Measurements from ENCODE around the gene NF2. TPM values are rescaled to one million over a fixed set of nuclear protein-coding genes. Genes with fewer than 3 reads are reported as not detected.

The NF2 gene
- total and polyA plus RNA-seq, 4 donors, result 8.9 to 49.7 (median 16.3) TPM

DNA sequence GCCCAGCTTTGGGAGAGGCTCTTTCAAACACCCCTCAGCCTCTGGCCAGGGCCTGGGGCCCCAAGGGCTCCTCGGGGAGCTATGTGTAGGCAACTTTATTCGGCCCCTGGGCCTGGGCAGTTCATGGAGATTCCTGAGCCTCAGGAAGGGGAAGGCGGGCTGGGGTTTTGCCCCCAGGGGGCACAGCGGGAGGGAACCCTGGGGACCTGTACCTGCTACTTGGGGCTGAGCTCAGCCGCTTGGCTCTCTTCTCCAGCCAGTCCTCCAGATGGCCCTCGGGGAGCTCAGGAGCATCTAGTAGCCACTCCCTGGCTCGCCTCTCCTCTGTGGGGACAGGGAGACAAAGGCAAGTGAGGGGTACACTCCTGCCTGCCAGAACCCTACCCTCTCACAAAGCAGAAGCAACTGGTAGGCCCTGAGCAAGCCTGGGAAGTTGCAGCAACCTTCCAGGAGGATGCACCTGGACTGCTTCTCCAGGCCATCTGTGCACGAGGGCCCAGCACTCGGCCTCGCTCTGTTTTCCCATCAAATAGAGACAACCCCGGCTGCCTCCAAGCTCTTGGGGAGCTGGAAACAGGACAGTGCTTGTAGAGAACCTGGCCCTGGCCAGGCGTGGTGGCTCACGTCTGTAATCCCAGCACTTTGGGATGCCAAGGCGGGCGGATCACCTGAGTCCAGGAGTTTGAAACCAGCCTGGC lies 134.8 kb downstream of the NF2 start:
- no peak overlapping the region for H3K4me3 ChIP-seq
- H3K4me1 ChIP-seq (ENCODE audit: control insufficient read depth in 5 of 5, insufficient read depth in 5 of 5, low read length in 5 of 5), result peaks cover 0 to 12% (median 0%) of the 10 kb centered on the region in 5 donors
- H3K27me3 ChIP-seq (ENCODE audit: control insufficient read depth in 3 of 3, insufficient read depth in 3 of 3, low read length in 2 of 3), result no peaks in the 10 kb centered on the region
- ATAC-seq (ENCODE audit: insufficient read depth, low FRiP score) (no peak), DNase-seq (no peak)
- peaks cover 0 to 42% (median 2%) of the 10 kb centered on the region in 4 donors for H3K36me3 ChIP-seq (ENCODE audit: control insufficient read depth in 4 of 4, insufficient read depth in 4 of 4, low read length in 4 of 4)
- no peak overlapping the region for H3K9ac ChIP-seq (ENCODE audit: insufficient read depth in 1 of 2, low read length in 2 of 2)
- 88 to 89% methylated on average over 15 of the region's 15 CpGs for WGBS, 2 donors
- no peak overlapping the region for H3K27ac ChIP-seq (ENCODE audit: low read depth in 1 of 2, low read length in 1 of 2)
- H3K9me3 ChIP-seq (ENCODE audit: control insufficient read depth in 4 of 4, insufficient read depth in 3 of 4, low read length in 3 of 4), result no peaks in the 10 kb centered on the region
- TF ChIP-seq, protein P1, sequence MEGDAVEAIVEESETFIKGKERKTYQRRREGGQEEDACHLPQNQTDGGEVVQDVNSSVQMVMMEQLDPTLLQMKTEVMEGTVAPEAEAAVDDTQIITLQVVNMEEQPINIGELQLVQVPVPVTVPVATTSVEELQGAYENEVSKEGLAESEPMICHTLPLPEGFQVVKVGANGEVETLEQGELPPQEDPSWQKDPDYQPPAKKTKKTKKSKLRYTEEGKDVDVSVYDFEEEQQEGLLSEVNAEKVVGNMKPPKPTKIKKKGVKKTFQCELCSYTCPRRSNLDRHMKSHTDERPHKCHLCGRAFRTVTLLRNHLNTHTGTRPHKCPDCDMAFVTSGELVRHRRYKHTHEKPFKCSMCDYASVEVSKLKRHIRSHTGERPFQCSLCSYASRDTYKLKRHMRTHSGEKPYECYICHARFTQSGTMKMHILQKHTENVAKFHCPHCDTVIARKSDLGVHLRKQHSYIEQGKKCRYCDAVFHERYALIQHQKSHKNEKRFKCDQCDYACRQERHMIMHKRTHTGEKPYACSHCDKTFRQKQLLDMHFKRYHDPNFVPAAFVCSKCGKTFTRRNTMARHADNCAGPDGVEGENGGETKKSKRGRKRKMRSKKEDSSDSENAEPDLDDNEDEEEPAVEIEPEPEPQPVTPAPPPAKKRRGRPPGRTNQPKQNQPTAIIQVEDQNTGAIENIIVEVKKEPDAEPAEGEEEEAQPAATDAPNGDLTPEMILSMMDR (IDR thresholded peaks at IDR 0.05; ENCODE audit: control extremely low read depth, extremely low read depth), result no peak

DNA sequence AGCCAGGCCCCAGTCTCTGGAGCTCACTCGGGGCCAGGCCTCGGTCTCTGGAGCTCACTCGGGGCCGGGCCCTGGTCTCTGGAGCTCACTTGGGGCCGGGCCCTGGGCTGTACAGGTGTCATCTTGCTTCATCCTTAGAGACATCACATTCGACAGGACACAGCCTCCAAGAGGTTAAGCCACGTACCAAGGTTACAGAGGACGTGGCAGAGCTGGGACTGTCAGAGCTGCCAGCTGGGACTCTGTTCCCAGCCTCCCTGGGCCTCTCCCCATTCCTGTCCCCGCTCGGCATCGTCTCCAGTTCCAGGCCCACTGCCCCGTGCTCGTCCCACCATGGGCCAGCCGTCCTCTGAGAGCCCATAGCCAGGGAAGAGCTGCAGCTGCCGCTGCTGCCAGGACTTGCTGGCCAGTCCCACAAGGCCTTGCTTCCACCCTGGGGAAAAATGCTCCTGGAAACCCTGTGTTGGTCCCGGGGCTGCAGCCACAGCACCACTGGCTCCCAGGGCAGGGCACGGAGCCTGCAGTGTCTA lies 136.0 kb downstream of the NF2 start:
- H3K27me3 ChIP-seq (ENCODE audit: control insufficient read depth in 3 of 3, insufficient read depth in 3 of 3, low read length in 2 of 3), result no peaks in the 10 kb centered on the region
- no peak overlapping the region for H3K4me3 ChIP-seq
- DNase-seq (no peak), ATAC-seq (ENCODE audit: insufficient read depth, low FRiP score) (no peak)
- peaks cover 0 to 41% (median 2%) of the 10 kb centered on the region in 4 donors for H3K36me3 ChIP-seq (ENCODE audit: control insufficient read depth in 4 of 4, insufficient read depth in 4 of 4, low read length in 4 of 4)
- H3K4me1 ChIP-seq (ENCODE audit: control insufficient read depth in 5 of 5, insufficient read depth in 5 of 5, low read length in 5 of 5), result peaks cover 0 to 12% (median 0%) of the 10 kb centered on the region in 5 donors
- no peak overlapping the region for H3K27ac ChIP-seq (ENCODE audit: low read depth in 1 of 2, low read length in 1 of 2)
- TF ChIP-seq, protein P1 (IDR thresholded peaks at IDR 0.05; ENCODE audit: control extremely low read depth, extremely low read depth), result no peak
- WGBS, 2 donors, result 94 to 98% methylated on average over 17 of the region's 17 CpGs
- no peaks in the 10 kb centered on the region for H3K9me3 ChIP-seq (ENCODE audit: control insufficient read depth in 4 of 4, insufficient read depth in 3 of 4, low read length in 3 of 4)
- H3K9ac ChIP-seq (ENCODE audit: insufficient read depth in 1 of 2, low read length in 2 of 2), result no peak overlapping the region

DNA sequence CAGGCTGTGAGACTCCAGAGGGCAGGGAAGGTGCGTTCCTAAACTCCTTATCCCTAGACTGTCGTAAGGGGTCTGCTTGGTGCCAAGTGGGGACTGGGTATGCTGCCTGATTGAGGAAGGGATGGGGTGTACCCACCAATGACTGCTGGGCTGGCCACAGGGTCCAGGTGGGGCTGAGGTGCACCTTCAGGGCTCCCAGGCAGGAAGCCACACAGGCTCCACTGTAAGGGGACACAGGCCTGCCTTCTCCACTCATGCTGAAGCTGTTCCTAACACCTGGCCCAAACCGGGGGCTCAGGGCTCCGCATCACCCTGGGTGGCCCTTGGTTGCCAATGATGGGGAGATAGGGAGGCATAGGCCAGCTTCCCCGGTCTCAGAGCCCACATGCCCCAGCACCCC lies 136.8 kb downstream of the NF2 start:
- H3K27me3 ChIP-seq (ENCODE audit: control insufficient read depth in 3 of 3, insufficient read depth in 3 of 3, low read length in 2 of 3), result no peaks in the 10 kb centered on the region
- 95 to 96% methylated on average over 5 of the region's 5 CpGs for WGBS, 2 donors
- no peaks in the 10 kb centered on the region for H3K9me3 ChIP-seq (ENCODE audit: control insufficient read depth in 4 of 4, insufficient read depth in 3 of 4, low read length in 3 of 4)
- H3K27ac ChIP-seq (ENCODE audit: low read depth in 1 of 2, low read length in 1 of 2), result no peak overlapping the region
- TF ChIP-seq, protein P1 (IDR thresholded peaks at IDR 0.05; ENCODE audit: control extremely low read depth, extremely low read depth), result no peak
- no peak for DNase-seq
- H3K36me3 ChIP-seq (ENCODE audit: control insufficient read depth in 4 of 4, insufficient read depth in 4 of 4, low read length in 4 of 4), result peaks cover 0 to 37% (median 2%) of the 10 kb centered on the region in 4 donors
- H3K4me3 ChIP-seq, result no peak overlapping the region
- H3K4me1 ChIP-seq (ENCODE audit: control insufficient read depth in 5 of 5, insufficient read depth in 5 of 5, low read length in 5 of 5), result peaks cover 0 to 12% (median 0%) of the 10 kb centered on the region in 5 donors
- ATAC-seq (ENCODE audit: insufficient read depth, low FRiP score), result no peak
- no peak overlapping the region for H3K9ac ChIP-seq (ENCODE audit: insufficient read depth in 1 of 2, low read length in 2 of 2)

All from lung (tissue), 12 donors.